GM06990 (cell line): ENCODE data around the gene NUP54.

Experiments used
- DNase-seq: peaks from one replicate; pipeline ENCODE4 v3.0.0-alpha.2; 2011; ENCODE audit not compliant: insufficient read length; ENCODE audit errors: extremely low read depth
- H3K27me3 ChIP-seq: replicated peaks from 2 replicates; pipeline ENCODE4 v1.6.0; 2011; ENCODE audit warnings: low read length; ENCODE audit not compliant: control insufficient read depth, insufficient read depth
- H3K36me3 ChIP-seq: 2 replicates; pipeline ENCODE4 v1.5.1; 2011; ENCODE audit warnings: low read length; ENCODE audit not compliant: control insufficient read depth, insufficient read depth
- H3K4me3 ChIP-seq: replicated peaks from 2 replicates; pipeline ENCODE4 v1.5.1; 2011; ENCODE audit warnings: low read depth, mild to moderate bottlenecking, control low read depth, low read length
- CTCF ChIP-seq: IDR thresholded peaks from 2 replicates; pipeline ENCODE4 v1.5.1; 2011; ENCODE audit warnings: low read length, control low read depth, mild to moderate bottlenecking, inconsistent platforms; ENCODE audit not compliant: insufficient read depth, poor library complexity, severe bottlenecking

The NUP54 gene

GRCh38 chr4:76095568-76095967 is 52.6 kb downstream of the NUP54 start:
- Histone ChIP-seq H3K36me3 (no peaks in the 10 kb centered on the region), H3K27me3 (no peaks in the 10 kb centered on the region), H3K4me3 (no peak overlapping the region)
- TF ChIP-seq CTCF: no peak
- no peak for DNase-seq

GRCh38 chr4:76091052-76091451 is 57.1 kb downstream of the NUP54 start:
- H3K36me3 ChIP-seq: no peaks in the 10 kb centered on the region
- no peak for DNase-seq
- H3K27me3 ChIP-seq: no peaks in the 10 kb centered on the region
- no peak for TF ChIP-seq CTCF
- no peak overlapping the region for H3K4me3 ChIP-seq

GRCh38 chr4:76090241-76090691 is 57.9 kb downstream of the NUP54 start:
- no peak overlapping the region for H3K4me3 ChIP-seq
- H3K27me3 ChIP-seq: no peaks in the 10 kb centered on the region
- no peak for TF ChIP-seq CTCF
- DNase-seq: peak; percentile 17
- no peaks in the 10 kb centered on the region for H3K36me3 ChIP-seq

GRCh38 chr4:76088719-76089118 is 59.5 kb downstream of the NUP54 start:
- Histone ChIP-seq H3K4me3 (no peak overlapping the region), H3K27me3 (no peaks in the 10 kb centered on the region), H3K36me3 (no peaks in the 10 kb centered on the region)
- no peak for DNase-seq
- no peak for TF ChIP-seq CTCF

GRCh38 chr4:76087007-76087769 is 61.0 kb downstream of the NUP54 start:
- Histone ChIP-seq H3K4me3 (no peak overlapping the region), H3K36me3 (no peaks in the 10 kb centered on the region), H3K27me3 (no peaks in the 10 kb centered on the region)
- TF ChIP-seq CTCF: peak; percentile 48
- no peak for DNase-seq
